Lung (tissue), 12 donors: ENCODE results near the gene VWA5B1. TPM values are rescaled to one million over a fixed set of nuclear protein-coding genes. Genes with fewer than 3 reads are reported as not detected.

Experiments
- ATAC-seq: fragments of 200-7000 bp; cut with Tn5 transposase; one replicate; pipeline ENCODE4 v1.9.1; 2020; ENCODE audit warnings: moderate number of reproducible peaks; ENCODE audit not compliant: insufficient read depth, low FRiP score
- DNase-seq, 3 donors: peaks; one replicate each; pipeline ENCODE4 v3.0.0-alpha.2; 2013 to 2017
- H3K27ac ChIP-seq, 2 donors: one replicate each; pipeline ENCODE4 v1.5.1; 2013; ENCODE audit warnings: mild to moderate bottlenecking in 2 of 2, moderate library complexity in 2 of 2, control low read depth in 1 of 2, inconsistent platforms in 1 of 2, low read depth in 1 of 2, low read length in 1 of 2
- H3K27me3 ChIP-seq, 3 donors: one replicate each; pipeline ENCODE4 v1.5.1; 2013; ENCODE audit warnings: low read length in 2 of 3; ENCODE audit not compliant: control insufficient read depth in 3 of 3, insufficient read depth in 3 of 3
- H3K36me3 ChIP-seq, 4 donors: one replicate each; pipeline ENCODE4 v1.5.1; 2013; ENCODE audit warnings: low read length in 4 of 4, mild to moderate bottlenecking in 1 of 4, moderate library complexity in 1 of 4; ENCODE audit not compliant: control insufficient read depth in 4 of 4, insufficient read depth in 4 of 4
- H3K4me1 ChIP-seq, 5 donors: one replicate each; pipeline ENCODE4 v1.5.1; 2013; ENCODE audit warnings: low read length in 5 of 5, mild to moderate bottlenecking in 2 of 5, moderate library complexity in 1 of 5; ENCODE audit not compliant: control insufficient read depth in 5 of 5, insufficient read depth in 5 of 5
- H3K4me3 ChIP-seq: one replicate; pipeline ENCODE4 v1.5.1; 2013; ENCODE audit warnings: mild to moderate bottlenecking, control low read depth, moderate library complexity
- H3K9ac ChIP-seq, 2 donors: one replicate each; pipeline ENCODE4 v1.5.1; 2013; ENCODE audit warnings: low read length in 2 of 2, control low read depth in 1 of 2; ENCODE audit not compliant: insufficient read depth in 1 of 2
- H3K9me3 ChIP-seq, 4 donors: one replicate each; pipeline ENCODE4 v1.5.1; 2013; ENCODE audit warnings: low read length in 3 of 4, mild to moderate bottlenecking in 1 of 4, moderate library complexity in 1 of 4; ENCODE audit not compliant: control insufficient read depth in 4 of 4, insufficient read depth in 3 of 4
- WGBS, 2 donors: extraction: QIAGEN DNeasy Blood & Tissue Kit; methylation state at CpG; one replicate each; pipeline ENCODE4 v1.1.7; 2013; 5-methylcytosine and 5-hydroxymethylcytosine counted together
- polyA plus RNA-seq, 2 donors: library from polyadenylated mRNA; stranded (reverse); fragments of 200-250 nt; gene quantifications; one replicate each; pipeline ENCODE4 v1.2.1, GENCODE V29; 2013
- total RNA-seq, 2 donors: library from RNA; depleted of rRNA in 1 of 2; stranded (reverse); fragments of >200 nt in 1 of 2; gene quantifications; one replicate each; pipeline ENCODE4 v1.2.1, GENCODE V29; 2014 to 2021
- TF ChIP-seq, protein P1 (sequence below): IDR thresholded peaks from 2 replicates; pipeline ENCODE4 v1.5.1; 2012; ENCODE audit warnings: mild to moderate bottlenecking; ENCODE audit errors: control extremely low read depth, extremely low read depth
- donor health status: control.
- donor health status: control.
- donor health status: Bipolar disorder and iron deficiency.
- donor health status: healthy.
- donor health status: DM: yes; HTN: yes; CAD: no.

Gene VWA5B1
- total and polyA plus RNA-seq, 4 donors = 0.02 to 0.40 (median 0.26) TPM

DNA sequence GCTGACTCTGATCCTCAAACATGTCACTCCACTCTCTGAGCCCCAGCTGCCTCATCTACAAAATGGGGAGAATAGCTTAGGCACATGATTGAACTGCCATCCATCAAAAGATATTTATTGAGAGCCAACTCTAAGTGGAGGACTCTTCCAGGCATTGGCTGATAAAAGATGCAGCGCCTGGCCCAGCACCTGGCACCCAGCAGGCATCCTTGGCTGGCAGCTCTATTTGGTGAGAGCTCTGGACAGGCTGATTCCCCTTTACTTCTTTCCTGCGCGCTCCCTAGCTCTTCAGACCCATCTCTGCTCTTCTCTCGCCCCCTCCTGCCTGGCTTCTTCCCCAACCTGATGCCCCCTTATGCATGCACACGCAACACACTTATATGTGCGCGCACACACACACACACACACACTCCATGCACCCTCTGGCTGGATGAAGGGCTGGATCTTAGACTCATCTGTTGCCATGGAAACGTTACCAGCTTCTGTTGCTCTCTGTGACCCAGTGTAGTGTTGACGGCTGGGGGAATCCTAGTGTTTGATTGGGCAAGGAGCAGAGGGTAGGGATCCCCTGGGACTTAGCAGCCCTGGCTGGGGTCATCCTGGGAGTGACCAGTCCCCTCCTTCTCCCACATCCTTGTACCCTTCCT lies 49.3 kb downstream of the VWA5B1 start:
- DNase-seq (peak; percentile 51 to 62 (median 61)), ATAC-seq (no peak)
- TF ChIP-seq, protein P1, sequence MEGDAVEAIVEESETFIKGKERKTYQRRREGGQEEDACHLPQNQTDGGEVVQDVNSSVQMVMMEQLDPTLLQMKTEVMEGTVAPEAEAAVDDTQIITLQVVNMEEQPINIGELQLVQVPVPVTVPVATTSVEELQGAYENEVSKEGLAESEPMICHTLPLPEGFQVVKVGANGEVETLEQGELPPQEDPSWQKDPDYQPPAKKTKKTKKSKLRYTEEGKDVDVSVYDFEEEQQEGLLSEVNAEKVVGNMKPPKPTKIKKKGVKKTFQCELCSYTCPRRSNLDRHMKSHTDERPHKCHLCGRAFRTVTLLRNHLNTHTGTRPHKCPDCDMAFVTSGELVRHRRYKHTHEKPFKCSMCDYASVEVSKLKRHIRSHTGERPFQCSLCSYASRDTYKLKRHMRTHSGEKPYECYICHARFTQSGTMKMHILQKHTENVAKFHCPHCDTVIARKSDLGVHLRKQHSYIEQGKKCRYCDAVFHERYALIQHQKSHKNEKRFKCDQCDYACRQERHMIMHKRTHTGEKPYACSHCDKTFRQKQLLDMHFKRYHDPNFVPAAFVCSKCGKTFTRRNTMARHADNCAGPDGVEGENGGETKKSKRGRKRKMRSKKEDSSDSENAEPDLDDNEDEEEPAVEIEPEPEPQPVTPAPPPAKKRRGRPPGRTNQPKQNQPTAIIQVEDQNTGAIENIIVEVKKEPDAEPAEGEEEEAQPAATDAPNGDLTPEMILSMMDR = no peak
- Histone ChIP-seq H3K36me3 (no peaks in the 10 kb centered on the region), H3K27me3 (peaks cover 0 to 30% (median 4%) of the 10 kb centered on the region in 3 donors), H3K9me3 (peaks cover 0 to 1% (median 0%) of the 10 kb centered on the region in 4 donors), H3K4me3 (no peak overlapping the region), H3K27ac (no peak overlapping the region), H3K9ac (no peak overlapping the region), H3K4me1 (peaks cover 0 to 7% (median 5%) of the 10 kb centered on the region in 5 donors)
- WGBS, 2 donors = 60 to 64% methylated on average over 9 of the region's 9 CpGs

DNA sequence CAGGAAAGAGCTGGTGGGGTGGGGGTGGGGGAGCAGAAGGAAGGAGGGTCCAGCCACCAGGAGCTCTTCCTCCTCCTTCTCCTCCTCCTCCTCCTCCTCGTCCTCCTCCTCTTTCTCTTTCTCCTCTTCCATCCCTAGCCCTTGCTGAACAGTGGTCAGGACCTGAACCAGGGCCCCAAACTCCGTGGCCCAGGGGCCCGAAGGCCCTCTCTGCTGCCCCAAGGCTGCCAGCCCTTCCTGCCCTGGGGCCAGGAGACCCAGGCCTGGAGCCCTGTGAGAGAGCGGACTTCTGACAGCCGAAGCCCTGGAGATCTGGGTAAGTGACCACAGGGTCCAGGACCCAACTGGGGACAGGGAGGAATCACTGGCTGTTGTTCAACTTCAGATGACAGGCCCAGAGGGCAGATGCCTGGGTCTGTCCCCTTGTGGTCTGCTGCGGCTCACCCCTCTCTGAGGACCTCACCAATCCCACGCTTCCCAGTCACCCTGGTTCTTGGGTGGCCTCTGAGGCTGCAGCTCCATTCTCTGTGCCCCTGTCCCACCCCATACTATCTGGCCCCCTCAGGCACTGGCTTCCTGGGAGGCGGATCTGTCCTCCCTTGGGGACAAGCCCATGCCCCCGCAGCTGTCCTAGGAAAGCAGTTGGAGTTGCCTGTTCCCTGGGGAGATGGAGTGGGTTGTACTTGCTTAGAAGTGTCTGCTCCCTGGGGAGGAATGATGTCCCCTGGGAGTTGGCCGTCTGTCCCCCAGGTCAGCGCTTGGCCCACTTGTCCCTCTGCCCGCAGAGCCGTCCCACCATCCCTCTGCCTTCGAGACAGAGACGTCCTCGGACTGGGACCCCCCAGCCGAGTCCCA lies 51.8 kb downstream of the VWA5B1 start:
- H3K9ac ChIP-seq = no peak overlapping the region

DNA sequence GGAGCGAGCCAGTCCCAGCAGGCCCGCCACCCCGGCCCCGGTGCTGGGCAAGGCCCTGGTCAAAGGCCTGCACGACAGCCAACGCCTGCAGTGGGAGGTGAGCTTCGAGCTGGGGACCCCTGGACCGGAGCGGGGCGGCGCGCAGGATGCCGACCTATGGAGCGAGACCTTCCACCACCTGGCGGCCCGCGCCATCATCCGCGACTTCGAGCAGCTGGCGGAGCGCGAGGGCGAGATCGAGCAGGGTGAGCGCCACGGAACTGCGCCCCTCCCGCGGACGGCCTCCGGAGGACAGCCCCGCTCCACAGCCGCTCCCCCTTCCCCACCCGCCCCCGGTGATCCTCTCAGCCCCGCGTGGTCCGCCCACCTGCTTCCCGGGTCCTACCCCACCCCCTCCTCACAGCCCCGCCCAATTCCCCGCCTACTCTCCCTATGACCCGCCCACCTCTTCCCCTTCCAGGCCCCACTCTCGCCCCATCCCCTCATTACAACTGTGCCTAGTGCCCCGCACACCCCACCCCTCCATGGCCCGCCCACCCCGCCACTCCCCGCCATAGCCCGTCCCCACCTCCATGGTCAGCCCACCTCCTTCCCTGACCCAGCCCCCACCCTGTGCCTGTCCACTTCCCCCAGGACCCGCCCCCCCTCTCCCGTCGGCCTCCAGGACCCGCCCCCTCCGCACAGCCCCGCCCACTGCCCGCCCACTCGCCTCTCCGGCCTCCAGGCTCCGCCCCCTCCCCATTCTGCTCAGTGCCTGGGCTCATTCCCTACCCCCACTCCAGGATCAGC lies 52.7 kb downstream of the VWA5B1 start:
- Histone ChIP-seq H3K4me1 (peaks cover 0 to 7% (median 0%) of the 10 kb centered on the region in 5 donors), H3K4me3 (no peak overlapping the region), H3K36me3 (no peaks in the 10 kb centered on the region), H3K27ac (no peak overlapping the region), H3K9ac (no peak overlapping the region), H3K9me3 (peaks cover 0 to 3% (median 0%) of the 10 kb centered on the region in 4 donors), H3K27me3 (peaks cover 0 to 27% (median 4%) of the 10 kb centered on the region in 3 donors)
- DNase-seq (peak in 1 of 3 donors; percentile 61), ATAC-seq (no peak)
- TF ChIP-seq, protein P1 = no peak
- 7 to 8% methylated on average over 46 to 58 of the region's 59 CpGs for WGBS, 2 donors

More for the DNA sequence above, 51.8 kb downstream of the VWA5B1 start:
- no peak for DNase-seq
- Histone ChIP-seq H3K27ac (no peak overlapping the region), H3K4me3 (no peak overlapping the region), H3K36me3 (no peaks in the 10 kb centered on the region), H3K27me3 (peaks cover 0 to 27% (median 4%) of the 10 kb centered on the region in 3 donors), H3K4me1 (peaks cover 0 to 7% (median 0%) of the 10 kb centered on the region in 5 donors), H3K9me3 (peaks cover 0 to 3% (median 0%) of the 10 kb centered on the region in 4 donors)
- no peak for ATAC-seq
- 54 to 57% methylated on average over 16 to 17 of the region's 17 CpGs for WGBS, 2 donors
- TF ChIP-seq, protein P1 = no peak
